Fibroblast of peridontal ligament (primary cell): ENCODE data around the gene NCK2.

Source experiments
- DNase-seq: peaks from one replicate; pipeline ENCODE4 v3.0.0-alpha.2; 2010; ENCODE audit errors: extremely low read depth

NCK2 gene

DNA sequence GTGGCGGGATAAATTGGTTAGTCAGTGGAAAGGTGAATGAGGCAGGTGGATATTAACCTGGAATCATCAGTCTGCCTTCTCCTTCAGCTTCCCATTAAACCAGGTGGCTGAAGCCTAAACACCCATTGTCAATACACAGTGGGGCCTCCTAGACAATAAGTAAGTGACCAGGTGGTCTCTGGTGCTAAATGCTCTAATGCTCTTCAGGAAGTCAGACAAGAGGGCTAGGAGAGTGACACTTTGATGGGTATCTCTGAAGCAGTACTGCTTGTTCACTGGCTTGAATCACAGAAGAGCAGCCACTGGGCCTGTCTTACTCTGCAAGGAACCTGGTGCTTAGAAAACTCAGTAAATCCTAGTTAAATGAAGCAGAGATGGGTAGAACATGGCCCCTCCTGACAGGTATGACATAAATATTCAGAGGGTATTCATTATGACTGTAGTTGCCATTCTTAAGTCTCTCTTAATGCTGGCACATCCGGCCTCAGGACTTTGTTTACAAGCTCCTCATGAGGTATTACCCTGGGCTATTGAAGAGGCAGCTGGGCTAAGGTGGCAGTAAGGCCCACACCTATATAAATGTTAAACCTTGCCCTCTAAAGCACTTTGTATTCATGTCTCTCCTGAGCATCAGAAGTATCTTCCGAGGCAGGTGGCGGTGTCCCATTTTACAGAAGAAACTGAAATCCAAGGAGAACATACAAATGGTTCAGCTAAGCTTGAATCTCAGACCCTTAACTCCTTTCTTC is 104.9 kb downstream of the NCK2 start:
- no peak for DNase-seq

- no peak for DNase-seq
These were observed 107.4 kb downstream of the NCK2 start for GRCh38 chr2:105852066-105852465.

DNA sequence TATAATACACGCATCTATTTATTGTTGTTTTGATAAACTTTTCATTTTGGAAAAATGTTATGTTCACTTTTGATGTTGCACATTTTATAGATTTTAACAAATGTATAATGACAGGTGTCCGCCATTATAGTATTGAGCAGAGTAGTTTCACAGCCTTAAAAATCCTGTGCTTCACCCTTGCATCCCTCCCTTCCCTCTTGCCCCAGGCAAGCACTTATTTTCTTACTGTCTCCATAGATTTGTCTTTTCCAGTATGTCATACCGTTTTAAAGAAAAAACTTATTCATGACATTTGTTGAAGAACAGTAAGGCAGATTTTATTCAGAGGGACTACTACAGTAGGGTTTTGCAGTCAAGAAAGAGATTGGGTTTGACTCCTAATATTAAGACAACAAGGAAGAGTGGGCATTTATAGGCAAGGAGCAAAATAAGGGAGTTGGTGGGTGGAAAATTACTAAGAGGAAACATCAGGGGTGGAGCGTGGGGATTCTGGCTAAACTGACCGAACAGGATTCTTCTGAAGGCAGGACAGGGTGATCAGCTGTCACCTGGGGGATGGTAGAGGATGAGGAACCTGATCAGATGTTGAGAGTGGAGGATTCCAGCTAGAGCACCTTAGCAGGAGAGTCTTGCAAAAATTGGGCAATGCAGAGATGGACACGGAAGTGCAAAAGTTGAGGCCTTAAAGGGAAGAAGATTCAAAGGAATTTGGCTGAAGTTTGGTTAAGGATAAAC is 108.8 kb downstream of the NCK2 start:
- DNase-seq: no peak

DNA sequence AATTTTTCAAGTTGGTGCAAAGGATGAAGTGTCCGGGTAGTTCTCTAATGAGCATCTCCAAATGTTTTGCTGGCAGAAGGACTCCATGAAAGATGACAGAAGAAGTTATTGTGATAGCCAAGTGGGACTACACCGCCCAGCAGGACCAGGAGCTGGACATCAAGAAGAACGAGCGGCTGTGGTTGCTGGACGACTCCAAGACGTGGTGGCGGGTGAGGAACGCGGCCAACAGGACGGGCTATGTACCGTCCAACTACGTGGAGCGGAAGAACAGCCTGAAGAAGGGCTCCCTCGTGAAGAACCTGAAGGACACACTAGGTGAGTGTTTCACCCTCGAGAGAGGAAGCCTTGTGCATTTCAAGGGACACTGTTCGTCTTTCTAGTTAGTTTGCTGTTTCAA is 110.3 kb downstream of the NCK2 start:
- no peak for DNase-seq

DNA sequence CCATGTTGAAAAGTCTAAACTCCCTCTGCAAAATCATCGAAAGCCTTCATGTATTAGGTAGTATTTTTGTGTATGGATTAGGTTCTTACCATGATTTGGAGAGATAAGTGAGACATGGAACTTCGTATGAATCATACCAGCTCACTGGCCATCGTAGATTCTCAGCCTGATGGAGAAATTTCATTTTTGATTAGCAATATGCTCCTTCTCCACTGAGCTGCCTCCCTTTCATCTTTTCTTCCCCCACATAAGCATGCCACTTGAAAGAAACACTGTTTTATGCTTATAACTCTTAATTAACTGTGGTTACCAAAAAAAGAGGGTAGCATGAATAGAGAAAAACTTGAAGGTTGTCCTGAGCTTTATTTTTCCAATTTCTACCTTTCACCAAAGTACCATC is 111.9 kb downstream of the NCK2 start:
- peak; percentile 38 for DNase-seq

DNA sequence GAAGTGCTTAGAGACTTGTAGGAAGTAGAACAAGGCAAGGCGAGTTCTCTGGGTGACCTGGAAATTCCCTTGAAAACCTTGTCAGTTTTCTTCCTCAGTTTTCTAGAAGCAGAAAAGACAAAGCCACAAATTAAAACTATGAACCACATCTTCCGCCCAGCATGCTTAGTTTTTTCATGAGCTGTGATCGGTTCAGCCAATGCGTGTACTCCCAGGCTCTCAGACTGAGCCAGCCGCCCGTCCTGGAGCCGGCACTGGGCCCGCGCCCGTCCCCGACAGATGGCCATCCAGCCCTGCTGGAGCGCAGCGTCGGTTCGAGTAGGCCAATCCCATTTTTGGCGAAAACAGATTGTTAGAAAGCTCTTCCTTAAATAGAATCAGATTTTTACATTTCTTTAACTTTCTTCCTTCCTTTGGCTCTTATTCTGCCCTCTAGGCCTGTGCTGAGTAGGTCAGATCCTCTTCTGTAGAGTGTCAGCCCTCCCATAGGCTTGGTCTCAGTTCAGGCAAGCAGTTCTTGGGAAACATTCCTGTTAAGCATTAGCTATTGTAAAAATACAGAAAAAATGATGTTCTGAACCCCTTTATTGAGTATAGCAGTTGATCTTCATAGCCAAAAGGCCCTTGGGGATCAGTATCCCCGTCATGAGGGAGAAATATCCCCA is 112.5 kb downstream of the NCK2 start:
- peak; percentile 25 for DNase-seq

DNA sequence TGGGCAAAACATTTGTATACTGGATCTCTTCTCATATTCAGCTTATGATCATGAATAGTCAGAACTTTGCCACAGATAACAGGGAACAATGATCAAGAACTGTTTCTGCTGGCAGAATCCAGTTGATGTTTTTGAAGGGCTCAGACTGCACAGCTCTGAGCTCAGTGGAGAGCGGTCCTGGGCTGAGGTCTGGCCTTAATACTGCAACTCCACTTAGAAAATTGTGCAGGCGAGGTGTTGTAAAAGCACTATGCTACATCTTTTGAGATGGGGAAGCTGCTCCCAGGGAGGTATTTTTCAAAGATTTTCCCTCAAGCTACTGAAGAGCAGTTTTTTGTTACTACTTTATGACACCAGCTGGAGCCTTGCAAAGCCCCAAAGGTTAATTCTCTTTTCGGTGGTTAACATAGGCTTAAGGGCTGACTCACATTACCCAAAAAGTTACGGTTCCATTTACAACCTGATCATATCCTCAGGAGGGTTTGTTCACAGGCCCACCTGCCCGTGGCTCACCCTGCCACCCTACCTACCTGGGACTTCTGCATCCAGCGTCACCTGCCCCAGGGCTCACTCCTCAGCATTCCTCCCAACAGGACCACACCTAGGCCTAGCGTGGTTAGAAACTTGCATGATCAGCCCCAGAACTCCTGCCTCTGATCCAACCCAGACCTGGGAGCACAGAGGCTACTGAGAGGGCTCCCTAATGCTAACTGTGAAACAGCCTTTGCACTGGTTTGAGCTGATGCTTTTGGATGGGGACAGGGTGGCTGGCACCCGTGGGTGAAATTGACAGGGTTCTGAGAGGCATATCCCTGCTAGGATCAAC is 114.4 kb downstream of the NCK2 start:
- DNase-seq: no peak

DNA sequence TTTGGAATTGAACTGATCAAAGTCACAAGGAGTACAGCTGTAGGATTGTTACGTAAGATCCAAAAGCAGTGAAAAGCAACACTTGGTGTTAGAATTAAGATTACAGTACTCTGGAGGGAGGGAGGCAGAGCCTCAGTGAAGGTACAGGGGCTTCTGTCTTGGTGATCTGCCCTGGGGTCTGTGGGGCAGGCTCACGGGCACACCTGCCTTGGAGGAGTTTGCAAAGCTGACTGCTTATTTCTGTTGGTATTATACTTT is 114.9 kb downstream of the NCK2 start:
- no peak for DNase-seq

DNA sequence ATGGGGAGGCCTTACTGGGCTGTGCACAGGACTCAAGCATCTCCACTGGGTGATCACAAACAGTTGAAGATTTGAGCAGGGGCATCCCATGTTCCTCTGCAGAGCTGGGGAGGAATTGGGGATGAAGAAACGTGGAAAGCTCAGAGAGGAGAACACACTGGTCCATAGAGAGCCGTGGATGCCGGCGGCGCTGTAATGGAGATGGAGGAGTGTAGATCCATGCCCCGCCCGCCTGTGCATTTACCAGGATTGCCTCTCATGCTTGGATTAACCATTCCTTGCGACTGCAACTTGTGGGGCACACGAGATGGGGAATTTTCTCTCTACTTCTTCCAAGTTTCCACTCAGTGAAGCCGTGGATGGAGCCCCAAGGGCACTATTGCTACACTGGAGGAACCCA is 115.9 kb downstream of the NCK2 start:
- DNase-seq: no peak

DNA sequence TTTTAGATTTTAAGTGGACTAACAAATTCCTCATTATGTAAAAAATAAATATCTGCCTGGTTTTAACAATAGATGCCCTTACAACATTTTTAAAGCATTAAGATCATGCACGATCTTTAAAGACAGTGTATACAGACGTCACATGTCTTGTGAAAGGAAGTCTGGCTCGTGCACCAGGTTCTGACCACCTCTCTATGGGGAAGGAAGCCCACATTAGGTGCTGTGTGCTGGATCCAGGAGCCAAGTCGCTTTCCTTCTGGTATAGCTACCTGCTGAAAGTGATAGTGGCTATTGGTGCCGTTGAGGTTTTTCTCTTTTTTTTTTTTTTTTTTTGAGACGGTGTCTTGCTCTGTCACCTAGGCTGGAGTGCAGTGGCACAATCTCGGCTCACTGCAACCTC is 116.5 kb downstream of the NCK2 start:
- DNase-seq: no peak

DNA sequence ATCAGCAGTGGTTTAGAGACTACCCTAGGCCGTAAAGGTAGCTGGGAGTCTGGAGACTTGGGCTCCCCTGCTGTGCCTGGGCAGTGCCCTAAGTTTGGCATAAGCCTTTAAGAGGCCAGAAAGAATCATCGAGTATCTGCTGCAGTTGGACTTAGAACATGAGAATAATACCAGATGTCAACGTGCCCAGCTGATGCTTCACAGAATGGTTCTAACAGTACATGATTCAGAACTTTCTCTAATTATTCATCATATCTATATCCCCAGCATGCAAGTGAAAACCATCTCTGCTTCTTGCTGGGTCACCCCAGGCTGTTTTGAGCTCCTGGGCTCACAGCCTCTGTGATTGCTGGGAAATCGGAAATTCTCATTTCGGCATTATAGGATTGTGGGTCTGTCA is 118.1 kb downstream of the NCK2 start:
- DNase-seq: no peak

- no peak for DNase-seq
These were observed 119.5 kb downstream of the NCK2 start for GRCh38 chr2:105864262-105864661.

GRCh38 chr2:105865222-105865913 is 120.7 kb downstream of the NCK2 start:
- no peak for DNase-seq

DNA sequence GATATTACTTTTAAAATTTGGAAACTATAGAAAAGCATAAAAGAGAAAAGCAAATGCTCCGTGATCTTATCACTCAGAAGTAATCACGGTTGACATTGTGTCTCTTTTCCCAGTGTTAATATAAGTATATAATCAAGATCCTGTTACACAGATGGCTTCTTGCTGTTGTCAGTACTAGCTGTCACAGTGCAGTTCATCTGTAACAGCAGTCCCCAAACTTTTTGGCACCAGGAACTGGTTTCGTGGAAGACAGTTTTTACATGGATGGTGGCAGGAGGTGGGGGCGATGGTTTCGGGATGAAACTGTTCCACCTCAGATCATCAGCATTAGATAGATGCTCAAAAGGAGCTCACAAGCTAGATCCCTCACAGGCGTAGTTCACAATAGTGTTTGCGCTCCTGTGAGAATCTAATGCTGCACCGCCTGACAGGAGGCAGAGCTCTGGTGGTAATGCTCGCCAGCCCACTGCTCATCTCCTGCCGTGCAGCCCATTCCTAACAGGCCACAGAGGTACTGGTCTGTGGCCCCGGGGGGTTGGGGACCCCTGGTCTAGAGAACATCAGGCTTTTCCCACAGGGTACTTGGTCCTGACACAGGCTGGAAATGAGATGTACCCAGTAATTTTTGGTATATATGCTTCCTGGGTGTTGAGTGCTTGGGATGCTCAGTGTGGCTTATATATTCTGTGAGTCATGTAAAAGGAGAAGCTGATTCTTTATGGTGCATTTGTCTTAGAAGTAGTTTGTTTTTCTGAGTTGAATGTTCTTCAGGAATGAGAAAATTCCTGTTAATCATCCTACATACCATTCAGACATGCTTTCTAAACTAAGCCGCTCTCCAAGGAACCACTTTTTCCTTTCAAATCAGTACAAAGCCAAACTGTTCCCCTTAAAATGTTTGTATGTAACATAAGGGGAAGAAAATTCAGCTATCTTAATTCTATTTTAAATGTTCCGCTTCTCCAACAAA is 121.8 kb downstream of the NCK2 start:
- DNase-seq: peak; percentile 73

GRCh38 chr2:105867587-105867986 is 122.9 kb downstream of the NCK2 start:
- peak; percentile 35 for DNase-seq

DNA sequence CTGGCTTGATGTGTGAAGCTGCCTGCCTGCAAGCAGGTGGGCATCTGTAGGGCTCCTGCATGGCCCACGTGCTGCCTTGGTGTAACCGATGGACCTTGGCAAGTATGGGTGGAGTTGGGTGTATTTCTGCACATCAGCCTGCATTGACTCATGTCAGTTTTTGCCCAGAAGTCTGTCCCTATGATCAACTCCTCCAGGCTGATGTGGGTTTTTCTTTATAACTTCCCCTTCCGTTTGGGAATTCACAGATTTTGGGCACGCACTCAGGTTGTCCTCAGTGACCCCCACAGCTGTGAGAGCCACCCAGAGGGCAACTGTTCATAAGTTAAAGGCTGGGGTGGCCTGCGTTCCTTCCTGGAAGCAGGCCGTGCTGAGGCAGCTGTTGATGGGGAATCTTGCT is 123.3 kb downstream of the NCK2 start:
- peak; percentile 36 for DNase-seq

GRCh38 chr2:105869341-105869740 is 124.6 kb downstream of the NCK2 start:
- DNase-seq: no peak

DNA sequence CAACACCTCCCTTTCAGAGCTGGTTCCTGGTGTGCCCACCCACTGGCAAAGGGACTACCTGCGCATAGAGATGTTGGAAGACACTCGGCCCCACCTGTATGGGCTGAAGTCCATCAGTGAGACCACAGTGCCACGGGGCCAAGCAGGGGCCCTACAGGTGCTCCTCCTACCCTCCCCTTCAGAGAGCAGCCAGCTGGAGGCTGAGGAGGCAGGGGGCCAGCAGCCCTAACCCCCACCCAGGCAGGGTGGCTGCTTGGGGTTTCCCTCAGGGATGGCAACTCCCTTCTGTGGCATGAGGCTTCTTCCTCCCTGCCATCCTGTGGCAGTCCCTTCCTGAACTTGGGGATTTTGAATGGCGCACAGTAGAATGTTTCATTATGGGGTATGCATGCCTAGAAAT is 125.3 kb downstream of the NCK2 start:
- no peak for DNase-seq

GRCh38 chr2:105870858-105871257 is 126.1 kb downstream of the NCK2 start:
- no peak for DNase-seq

DNA sequence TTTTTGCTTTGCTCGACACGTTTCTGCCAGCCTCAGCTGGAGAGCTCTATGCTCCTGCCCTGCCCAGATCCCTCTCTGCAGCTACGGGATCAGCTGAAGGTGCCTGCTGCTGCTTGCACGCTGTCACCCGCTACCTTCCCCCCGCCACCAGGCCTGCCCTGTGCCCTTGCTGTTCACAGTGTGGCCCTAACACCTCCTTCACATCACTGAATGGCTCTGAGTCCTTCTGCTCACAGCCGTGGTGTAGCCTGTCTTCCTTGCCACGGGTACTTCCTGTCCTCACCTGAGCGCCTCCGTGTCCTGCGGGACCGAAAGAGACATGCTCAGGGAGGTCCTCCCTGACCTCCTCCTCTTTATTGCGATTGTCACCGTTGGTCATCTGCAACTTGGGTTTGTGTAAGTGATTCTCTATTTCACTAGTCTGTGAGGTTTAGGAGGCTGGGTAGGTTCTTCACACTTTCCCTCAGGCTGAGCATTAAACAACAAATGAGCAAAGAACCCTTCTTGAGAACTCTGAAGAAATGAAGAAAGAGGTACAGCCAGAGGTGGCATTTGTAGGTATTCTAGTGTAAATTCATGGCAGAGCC is 127.5 kb downstream of the NCK2 start:
- no peak for DNase-seq
